Measurements from ENCODE around the gene TRABD2B.

Gene TRABD2B

GRCh38 chr1:47785118-47785517, 212.1 kb downstream of the TRABD2B start:
- Histone ChIP-seq H4K20me1 (ENCODE audit: control insufficient read depth, insufficient read depth, low read depth, low read length) (no peaks in the 10 kb centered on the region), H3K27ac (ENCODE audit: low read depth, low read length) (no peak overlapping the region), H3K4me3 (ENCODE audit: low read length) (no peak overlapping the region), H3K9me3 (ENCODE audit: control insufficient read depth, insufficient read depth, low read length) (no peaks in the 10 kb centered on the region), H3K27me3 (ENCODE audit: control insufficient read depth, low read length) (no peaks in the 10 kb centered on the region; the same call in 1 of the 2 replicates), H3F3A (ENCODE audit: control insufficient read depth, insufficient read depth) (no peaks in the 10 kb centered on the region), H3K79me2 (ENCODE audit: control insufficient read depth, low read length) (no peaks in the 10 kb centered on the region), H3K9me2 (replicated peaks; ENCODE audit: control insufficient read depth, low read length) (no peaks in the 10 kb centered on the region), H3K4me1 (ENCODE audit: control insufficient read depth, low read length) (no peaks in the 10 kb centered on the region), H3K4me2 (ENCODE audit: low read length) (no peak overlapping the region), H3K36me3 (ENCODE audit: control insufficient read depth, low read length) (no peaks in the 10 kb centered on the region)
- TF ChIP-seq CTCF (IDR thresholded peaks at IDR 0.05; ENCODE audit: low read depth, low read length, poor library complexity, severe bottlenecking) (no peak), EZH2phosphoT487 (IDR thresholded peaks at IDR 0.05; ENCODE audit: borderline replicate concordance, low read length) (no peak)

GRCh38 chr1:47784497-47784822, 212.7 kb downstream of the TRABD2B start:
- no peaks in the 10 kb centered on the region for H3K9me2 ChIP-seq (replicated peaks; ENCODE audit: control insufficient read depth, low read length)
- no peaks in the 10 kb centered on the region; the same call in 1 of the 2 replicates for H3K27me3 ChIP-seq (ENCODE audit: control insufficient read depth, low read length)
- no peak overlapping the region for H3K27ac ChIP-seq (ENCODE audit: low read depth, low read length)
- H3F3A ChIP-seq (ENCODE audit: control insufficient read depth, insufficient read depth), result no peaks in the 10 kb centered on the region
- H3K9me3 ChIP-seq (ENCODE audit: control insufficient read depth, insufficient read depth, low read length), result no peaks in the 10 kb centered on the region
- H4K20me1 ChIP-seq (ENCODE audit: control insufficient read depth, insufficient read depth, low read depth, low read length), result no peaks in the 10 kb centered on the region
- H3K79me2 ChIP-seq (ENCODE audit: control insufficient read depth, low read length), result no peaks in the 10 kb centered on the region
- H3K4me2 ChIP-seq (ENCODE audit: low read length), result no peak overlapping the region
- no peak overlapping the region for H3K4me3 ChIP-seq (ENCODE audit: low read length)
- no peaks in the 10 kb centered on the region for H3K4me1 ChIP-seq (ENCODE audit: control insufficient read depth, low read length)
- TF ChIP-seq CTCF (IDR thresholded peaks at IDR 0.05; ENCODE audit: low read depth, low read length, poor library complexity, severe bottlenecking) (no peak), EZH2phosphoT487 (IDR thresholded peaks at IDR 0.05; ENCODE audit: borderline replicate concordance, low read length) (no peak)
- no peaks in the 10 kb centered on the region for H3K36me3 ChIP-seq (ENCODE audit: control insufficient read depth, low read length)

GRCh38 chr1:47783638-47784496, 213.3 kb downstream of the TRABD2B start:
- no peaks in the 10 kb centered on the region for H3K9me3 ChIP-seq (ENCODE audit: control insufficient read depth, insufficient read depth, low read length)
- no peaks in the 10 kb centered on the region; the same call in 1 of the 2 replicates for H3K27me3 ChIP-seq (ENCODE audit: control insufficient read depth, low read length)
- H3F3A ChIP-seq (ENCODE audit: control insufficient read depth, insufficient read depth), result no peaks in the 10 kb centered on the region
- no peak overlapping the region for H3K27ac ChIP-seq (ENCODE audit: low read depth, low read length)
- no peaks in the 10 kb centered on the region for H3K4me1 ChIP-seq (ENCODE audit: control insufficient read depth, low read length)
- H3K4me2 ChIP-seq (ENCODE audit: low read length), result no peak overlapping the region
- H3K36me3 ChIP-seq (ENCODE audit: control insufficient read depth, low read length), result no peaks in the 10 kb centered on the region
- H3K9me2 ChIP-seq (replicated peaks; ENCODE audit: control insufficient read depth, low read length), result no peaks in the 10 kb centered on the region
- no peaks in the 10 kb centered on the region for H4K20me1 ChIP-seq (ENCODE audit: control insufficient read depth, insufficient read depth, low read depth, low read length)
- no peak overlapping the region for H3K4me3 ChIP-seq (ENCODE audit: low read length)
- TF ChIP-seq EZH2phosphoT487 (IDR thresholded peaks at IDR 0.05; ENCODE audit: borderline replicate concordance, low read length) (no peak), CTCF (IDR thresholded peaks at IDR 0.05; ENCODE audit: low read depth, low read length, poor library complexity, severe bottlenecking) (no peak)
- H3K79me2 ChIP-seq (ENCODE audit: control insufficient read depth, low read length), result no peaks in the 10 kb centered on the region
